Activated CD4-positive, CD25-positive, alpha-beta regulatory T cell treated with anti-CD3 and anti-CD28 coated beads, Interleukin-2, amount 50 U/mL, for 72 hours (primary cell): Measurements from ENCODE around the gene MAP2K6.

Experiments used
- DNase-seq: peaks from one replicate; pipeline ENCODE4 v3.0.0; 2021

The MAP2K6 gene

GRCh38 chr17:69414408-69415274 is at the start of gene MAP2K6:
MAP2K6 (plus strand) TSS chr17:69414697; CDS start chr17:69414985, 288 bp downstream.
- DNase-seq: peak; percentile 69

GRCh38 chr17:69367298-69367697 is 47.2 kb upstream of the MAP2K6 start:
- DNase-seq: no peak

GRCh38 chr17:69373069-69373468 is 41.4 kb upstream of the MAP2K6 start:
- DNase-seq: no peak

- no peak for DNase-seq
These were observed 39.3 kb upstream of the MAP2K6 start for GRCh38 chr17:69375229-69375628.

GRCh38 chr17:69388822-69389442 is 25.6 kb upstream of the MAP2K6 start:
- DNase-seq: no peak

GRCh38 chr17:69390795-69391501 is 23.5 kb upstream of the MAP2K6 start:
- no peak for DNase-seq

- DNase-seq: no peak
These were observed 13.2 kb upstream of the MAP2K6 start for GRCh38 chr17:69401251-69401650.

- no peak for DNase-seq
These were observed 12.4 kb upstream of the MAP2K6 start for GRCh38 chr17:69402052-69402451.

GRCh38 chr17:69404399-69404798 is 10.1 kb upstream of the MAP2K6 start:
- DNase-seq: no peak

GRCh38 chr17:69405096-69405495 is 9.4 kb upstream of the MAP2K6 start:
- DNase-seq: no peak

GRCh38 chr17:69406941-69407340 is 7.6 kb upstream of the MAP2K6 start:
- DNase-seq: no peak

- DNase-seq: no peak
These were observed 6.7 kb upstream of the MAP2K6 start for GRCh38 chr17:69407759-69408158.

- no peak for DNase-seq
These were observed 3.8 kb upstream of the MAP2K6 start for GRCh38 chr17:69410671-69411070.

- no peak for DNase-seq
These were observed 2.7 kb upstream of the MAP2K6 start for GRCh38 chr17:69411766-69412165.

GRCh38 chr17:69412251-69412671 is 2.2 kb upstream of the MAP2K6 start:
- no peak for DNase-seq

- no peak for DNase-seq
These were observed 934 bp downstream of the MAP2K6 start for GRCh38 chr17:69415431-69415830.

- no peak for DNase-seq
These were observed 3.3 kb downstream of the MAP2K6 start for GRCh38 chr17:69417545-69418483.

GRCh38 chr17:69418535-69418934 is 4.0 kb downstream of the MAP2K6 start:
- DNase-seq: no peak

- no peak for DNase-seq
These were observed 9.0 kb downstream of the MAP2K6 start for GRCh38 chr17:69423450-69423849.

- no peak for DNase-seq
These were observed 10.0 kb downstream of the MAP2K6 start for GRCh38 chr17:69424287-69425041.

- no peak for DNase-seq
These were observed 11.5 kb downstream of the MAP2K6 start for GRCh38 chr17:69425978-69426377.
